Subcutaneous preadipocyte (primary cell): ENCODE results near the gene HHEX. TPM values are rescaled to one million over a fixed set of nuclear protein-coding genes. Genes with fewer than 3 reads are reported as not detected.

Experiments used
- small RNA-seq: library from RNA; depleted of rRNA; stranded (forward); fragments of <200 nt; gene quantifications from one replicate; pipeline ENCODE3, GENCODE V24; 2012
- total RNA-seq: library from RNA; depleted of rRNA; stranded (reverse); fragments of >200 nt; gene quantifications from 2 replicates; pipeline ENCODE4 v1.2.3, GENCODE V29; 2012

The HHEX gene
- total RNA-seq = 0.39 TPM in 1 of 2 replicates, not detected in the other

DNA sequence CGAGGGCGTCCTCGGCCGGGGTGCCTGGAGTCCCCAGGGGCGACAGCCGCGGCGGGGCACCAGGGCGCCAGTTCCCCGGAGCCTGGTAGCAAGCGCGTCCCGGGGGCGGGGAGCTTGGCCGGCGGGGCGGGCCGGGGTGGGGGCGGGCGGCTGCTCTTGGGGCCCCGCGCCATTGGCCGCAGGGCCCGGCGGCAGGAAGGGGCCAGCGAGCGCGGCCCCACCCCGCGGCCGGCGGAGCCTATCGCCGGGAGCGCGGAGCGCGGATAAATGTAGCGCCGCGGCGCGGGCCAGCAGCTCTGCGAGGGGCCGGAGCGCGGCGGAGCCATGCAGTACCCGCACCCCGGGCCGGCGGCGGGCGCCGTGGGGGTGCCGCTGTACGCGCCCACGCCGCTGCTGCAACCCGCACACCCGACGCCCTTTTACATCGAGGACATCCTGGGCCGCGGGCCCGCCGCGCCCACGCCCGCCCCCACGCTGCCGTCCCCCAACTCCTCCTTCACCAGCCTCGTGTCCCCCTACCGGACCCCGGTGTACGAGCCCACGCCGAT, at the start of gene HHEX:
HHEX (plus strand) TSS at position 293 of the 548 bp plus-strand sequence; CDS start at position 325, 32 bp downstream.

Small RNA genes lying within 50 kb of the gene (small RNA-seq; reads per million reads assigned to genes)
- gene RF00019 (not detected), gene RN7SL644P (not detected)

Other genes with a start within 250 kb of the HHEX start
- gene IDE, start 115.9 kb upstream of the HHEX start, total RNA-seq = 17.3 and 26.4 TPM in 2 replicates
- 21.7 and 37.7 TPM in 2 replicates for gene KIF11, start 96.8 kb upstream of the HHEX start, total RNA-seq
- gene EXOC6, start 158.6 kb downstream of the HHEX start, total RNA-seq = 1.5 and 5.1 TPM in 2 replicates